Caco-2 (cell line): ENCODE results near the gene GARIN5A. TPM values are rescaled to one million over a fixed set of nuclear protein-coding genes. Genes with fewer than 3 reads are reported as not detected.

Experiments
- BruUV-seq: library from RNA; stranded (reverse); fragments of 400-500 nt; replicated peaks from 2 replicates; lab custom pipeline; 2021; lab: Mats Ljungman, UMichigan
- CTCF ChIA-PET: fragments of 300-600 bp; sonication (Branson Sonifier 250); formaldehyde crosslinking; loops from one replicate; lab custom pipeline; 2022; ENCODE audit warnings: antibody characterized with exemption; lab: Charles Lee
- POLR2A ChIA-PET: fragments of 300-600 bp; sonication (Branson Sonifier 250); formaldehyde crosslinking; loops from one replicate; lab custom pipeline; 2022; ENCODE audit warnings: antibody characterized with exemption; lab: Charles Lee
- DNase-seq, 2 experiments: peaks; one replicate each; pipeline versions ENCODE4 v3.0.0 to v3.0.0-alpha.2; 2020 to 2022
- H3K27me3 ChIP-seq: replicated peaks from 2 replicates; pipeline ENCODE4 v1.6.0; 2011; ENCODE audit warnings: low read length; ENCODE audit not compliant: control insufficient read depth, insufficient read depth
- H3K36me3 ChIP-seq: 2 replicates; pipeline ENCODE4 v1.5.1; 2011; ENCODE audit warnings: low read length; ENCODE audit not compliant: control insufficient read depth, insufficient read depth
- H3K4me1 ChIP-seq: fragments of 250-450 bp; sonication (Bioruptor Pico); 2 replicates; pipeline ENCODE4 v1.5.1; 2020; ENCODE audit warnings: mild to moderate bottlenecking
- H3K4me3 ChIP-seq: 2 replicates; pipeline ENCODE4 v1.5.1; 2011; ENCODE audit warnings: low read depth, mild to moderate bottlenecking, control low read depth, low read length
- H3K9me3 ChIP-seq: fragments of 250-450 bp; sonication (Bioruptor Pico); 2 replicates; pipeline ENCODE4 v1.5.1; 2020; ENCODE audit warnings: mild to moderate bottlenecking, moderate library complexity
- H3K27ac Mint-ChIP-seq: one replicate; pipeline ENCODE4 v1.8.0; 2022; ENCODE audit warnings: mixed read lengths; ENCODE audit not compliant: unreplicated experiment
- H3K27me3 Mint-ChIP-seq: one replicate; pipeline ENCODE4 v1.8.0; 2022; ENCODE audit warnings: mixed read lengths; ENCODE audit not compliant: insufficient read depth, unreplicated experiment
- H3K36me3 Mint-ChIP-seq: one replicate; pipeline ENCODE4 v1.8.0; 2022; ENCODE audit warnings: mild to moderate bottlenecking, mixed read lengths; ENCODE audit not compliant: insufficient read depth, unreplicated experiment
- H3K4me1 Mint-ChIP-seq: one replicate; pipeline ENCODE4 v1.8.0; 2022; ENCODE audit warnings: low read depth, mixed read lengths; ENCODE audit not compliant: unreplicated experiment
- H3K4me3 Mint-ChIP-seq: one replicate; pipeline ENCODE4 v1.8.0; 2022; ENCODE audit warnings: mild to moderate bottlenecking, moderate library complexity, mixed read lengths; ENCODE audit not compliant: unreplicated experiment
- H3K9me3 Mint-ChIP-seq: one replicate; pipeline ENCODE4 v1.8.0; 2022; ENCODE audit warnings: mixed read lengths; ENCODE audit not compliant: unreplicated experiment
- CTCF ChIP-seq, 2 experiments: fragments of 200-600 bp in 1 of 2; IDR thresholded peaks; 1 replicate in 1 of 2; 2 replicates in 1 of 2; pipeline versions ENCODE4 v1.5.1 to v1.8.0; 2011 to 2022; ENCODE audit warnings: antibody characterized with exemption in 1 of 2, control low read depth in 1 of 2, inconsistent platforms in 1 of 2, low read depth in 1 of 2, low read length in 1 of 2, mild to moderate bottlenecking in 1 of 2, moderate library complexity in 1 of 2; ENCODE audit not compliant: insufficient read depth in 1 of 2, severe bottlenecking in 1 of 2, unreplicated experiment in 1 of 2
- intact Hi-C: fragments of 100-400 bp; cut with micrococcal nuclease; formaldehyde crosslinking; loops from one replicate; pipeline ENCODE4 v1.10.0; 2022; ENCODE audit not compliant: unreplicated experiment
- total RNA-seq: library from RNA; stranded (reverse); gene quantifications from 2 replicates; pipeline ENCODE4 v1.2.3, GENCODE V29; 2022

The GARIN5A gene
- total RNA-seq, 1 experiment from 2014 or later, result 1.4 TPM

- Histone ChIP-seq H3K9me3 (no peaks in the 10 kb centered on the region), H3K27me3 (no peaks in the 10 kb centered on the region), H3K36me3 (no peaks in the 10 kb centered on the region), H3K4me3 (no peak overlapping the region), H3K4me1 (peaks cover 4% of the 10 kb centered on the region; the same call in 1 of the 2 replicates)
- CTCF ChIA-PET, result interaction anchor here (0.5 kb wide), 1 partner anchor 36 kb away, joined by 4 read pairs; no protein-coding TSS in a partner anchor
- Mint-ChIP-seq H3K36me3 (peaks cover 6% of the 10 kb centered on the region), H3K9me3 (no peaks in the 10 kb centered on the region), H3K4me1 (peaks cover 18% of the 10 kb centered on the region), H3K27me3 (no peaks in the 10 kb centered on the region), H3K4me3 (no peak overlapping the region), H3K27ac (peak overlapping the region; percentile 23)
- TF ChIP-seq CTCF (IDR thresholded peaks at IDR 0.05; ENCODE audit: insufficient read depth in 1 of 2, low read depth in 1 of 2, low read length in 1 of 2, severe bottlenecking in 1 of 2, unreplicated experiment in 1 of 2), result no peak
- BruUV-seq, result no TSS peak
- POLR2A ChIA-PET, result interaction anchor here (0.7 kb wide), 1 partner anchor 18 kb away, joined by 7 read pairs; no protein-coding TSS in a partner anchor
- intact Hi-C loops, result no loop called here
- no peak for DNase-seq
Measured at GRCh38 chr19:50423279-50424113, 53.2 kb downstream of the GARIN5A start.

- BruUV-seq, result no TSS peak
- peaks cover 11% of the 10 kb centered on the region; the same call in 1 of the 2 replicates for H3K4me1 ChIP-seq
- Mint-ChIP-seq H3K4me3 (no peak overlapping the region), H3K27ac (no peak overlapping the region), H3K9me3 (no peaks in the 10 kb centered on the region), H3K4me1 (peaks cover 18% of the 10 kb centered on the region), H3K36me3 (peaks cover 6% of the 10 kb centered on the region), H3K27me3 (no peaks in the 10 kb centered on the region)
- H3K27me3 ChIP-seq, result no peaks in the 10 kb centered on the region
- H3K36me3 ChIP-seq, result no peaks in the 10 kb centered on the region
- no peaks in the 10 kb centered on the region for H3K9me3 ChIP-seq
- no peak overlapping the region for H3K4me3 ChIP-seq
- ChIA-PET POLR2A (interaction anchor here (0.7 kb wide), 1 partner anchor 19 kb away, joined by 7 read pairs; no protein-coding TSS in a partner anchor), CTCF (no interaction called here)
- intact Hi-C loops, result no loop called here
- TF ChIP-seq CTCF (IDR thresholded peaks at IDR 0.05; ENCODE audit: insufficient read depth in 1 of 2, low read depth in 1 of 2, low read length in 1 of 2, severe bottlenecking in 1 of 2, unreplicated experiment in 1 of 2), result no peak
- no peak for DNase-seq
Measured at GRCh38 chr19:50422397-50423278, 54.0 kb downstream of the GARIN5A start.

GRCh38 chr19:50420808-50421207, 55.8 kb downstream of the GARIN5A start:
- Mint-ChIP-seq H3K27me3 (no peaks in the 10 kb centered on the region), H3K27ac (no peak overlapping the region), H3K4me3 (no peak overlapping the region), H3K4me1 (peaks cover 18% of the 10 kb centered on the region), H3K36me3 (peaks cover 12% of the 10 kb centered on the region), H3K9me3 (no peaks in the 10 kb centered on the region)
- Histone ChIP-seq H3K4me1 (peaks cover 11% of the 10 kb centered on the region; the same call in 1 of the 2 replicates), H3K9me3 (no peaks in the 10 kb centered on the region), H3K36me3 (no peaks in the 10 kb centered on the region), H3K4me3 (no peak overlapping the region), H3K27me3 (no peaks in the 10 kb centered on the region)
- no peak for DNase-seq
- intact Hi-C loops, result no loop called here
- ChIA-PET POLR2A (no interaction called here), CTCF (no interaction called here)
- no TSS peak for BruUV-seq
- no peak for TF ChIP-seq CTCF (IDR thresholded peaks at IDR 0.05; ENCODE audit: insufficient read depth in 1 of 2, low read depth in 1 of 2, low read length in 1 of 2, severe bottlenecking in 1 of 2, unreplicated experiment in 1 of 2)
